ENCODE measurements around the gene DUSP11. TPM values are rescaled to one million over a fixed set of nuclear protein-coding genes. Genes with fewer than 3 reads are reported as not detected.

Gene DUSP11
- total RNA-seq, 1 experiment from 2014 or later: 30.4 TPM

- H3F3A ChIP-seq (ENCODE audit: low read length, unreplicated experiment): peaks cover 5% of the 10 kb centered on the region
- no peak for ATAC-seq
- H4K20me1 ChIP-seq (ENCODE audit: low read length): no peaks in the 10 kb centered on the region
- H3K9me2 ChIP-seq (replicated peaks; ENCODE audit: low read length): no peaks in the 10 kb centered on the region
- H3K9me3 ChIP-seq (ENCODE audit: low read length): no peaks in the 10 kb centered on the region
- ChIA-PET POLR2A (ENCODE audit: unreplicated experiment) (no interaction called here), CTCF (interaction anchor here (0.5 to 1.5 kb wide), 13 partner anchors 12 to 364 kb away, joined by 3 to 10 read pairs (median 6); no protein-coding TSS in a partner anchor)
- peaks cover 59% of the 10 kb centered on the region for H3K4me1 ChIP-seq (ENCODE audit: insufficient read depth, low read length)
- 0 out of 2 replicates have a peak, but pooled peaks cover 5% of the 10 kb centered on the region for H3K36me3 ChIP-seq (ENCODE audit: low read depth, low read length)
- no peak overlapping the region for H2AFZ ChIP-seq (ENCODE audit: low read length)
- no peak overlapping the region for H3K4me2 ChIP-seq (ENCODE audit: low read length)
- intact Hi-C loops (cut with micrococcal nuclease): no loop called here
- H3K9ac ChIP-seq (ENCODE audit: low read length): no peak overlapping the region
- peaks cover 21% of the 10 kb centered on the region for H3K79me2 ChIP-seq (ENCODE audit: low read length)
- no TSS peak for BruUV-seq (replicated peaks)
- H3K4me3 ChIP-seq (ENCODE audit: low read length): no peak overlapping the region
- H3K27me3 ChIP-seq (ENCODE audit: low read length): no peaks in the 10 kb centered on the region
- H3K27ac ChIP-seq (ENCODE audit: low read length): no peak overlapping the region
- TF ChIP-seq EZH2 (IDR thresholded peaks at IDR 0.05; ENCODE audit: low read length, unreplicated experiment): no peak
- TF ChIP-seq EZH2phosphoT487 (IDR thresholded peaks at IDR 0.05; ENCODE audit: borderline replicate concordance, low read length): no peak
- peak; percentile 69 for TF ChIP-seq CTCF (conservative IDR thresholded peaks at IDR 0.05; ENCODE audit: low read depth, low read length)
- DNase-seq: peak; percentile 71
These were observed 47.1 kb upstream of the DUSP11 start for GRCh38 chr2:73827018-73827417.

GRCh38 chr2:73825408-73825807 is 45.5 kb upstream of the DUSP11 start:
- Histone ChIP-seq H3K9me2 (replicated peaks; ENCODE audit: low read length) (0 out of 2 replicates have a peak, but pooled peaks cover 2% of the 10 kb centered on the region), H3K4me1 (ENCODE audit: insufficient read depth, low read length) (peaks cover 48% of the 10 kb centered on the region), H4K20me1 (ENCODE audit: low read length) (no peaks in the 10 kb centered on the region), H3K36me3 (ENCODE audit: low read depth, low read length) (no peaks in the 10 kb centered on the region), H3K4me3 (ENCODE audit: low read length) (no peak overlapping the region), H3K4me2 (ENCODE audit: low read length) (no peak overlapping the region), H2AFZ (ENCODE audit: low read length) (no peak overlapping the region), H3K27me3 (ENCODE audit: low read length) (no peaks in the 10 kb centered on the region), H3F3A (ENCODE audit: low read length, unreplicated experiment) (peaks cover 5% of the 10 kb centered on the region), H3K9ac (ENCODE audit: low read length) (no peak overlapping the region), H3K79me2 (ENCODE audit: low read length) (peaks cover 16% of the 10 kb centered on the region), H3K27ac (ENCODE audit: low read length) (no peak overlapping the region), H3K9me3 (ENCODE audit: low read length) (no peaks in the 10 kb centered on the region)
- BruUV-seq (replicated peaks): no TSS peak
- POLR2A ChIA-PET (ENCODE audit: unreplicated experiment): no interaction called here
- TF ChIP-seq EZH2 (IDR thresholded peaks at IDR 0.05; ENCODE audit: low read length, unreplicated experiment) (no peak), CTCF (conservative IDR thresholded peaks at IDR 0.05; ENCODE audit: low read depth, low read length) (no peak), EZH2phosphoT487 (IDR thresholded peaks at IDR 0.05; ENCODE audit: borderline replicate concordance, low read length) (no peak)
- intact Hi-C loops (cut with micrococcal nuclease): no loop called here
- DNase-seq (no peak), ATAC-seq (no peak)
- CTCF ChIA-PET: no interaction called here

- Histone ChIP-seq H3K27me3 (ENCODE audit: low read length) (no peaks in the 10 kb centered on the region), H3K9me2 (replicated peaks; ENCODE audit: low read length) (0 out of 2 replicates have a peak, but pooled peaks cover 2% of the 10 kb centered on the region), H3K9me3 (ENCODE audit: low read length) (no peaks in the 10 kb centered on the region), H3K4me3 (ENCODE audit: low read length) (peak overlapping the region; percentile 37), H3K27ac (ENCODE audit: low read length) (peak overlapping the region; percentile 94), H3K4me2 (ENCODE audit: low read length) (peak overlapping the region; percentile 69), H3K9ac (ENCODE audit: low read length) (peak overlapping the region; percentile 59), H3K4me1 (ENCODE audit: insufficient read depth, low read length) (peaks cover 38% of the 10 kb centered on the region), H3K79me2 (ENCODE audit: low read length) (peaks cover 2% of the 10 kb centered on the region), H2AFZ (ENCODE audit: low read length) (peak overlapping the region; percentile 74; the same call in 1 of the 2 replicates), H3F3A (ENCODE audit: low read length, unreplicated experiment) (peaks cover 5% of the 10 kb centered on the region), H3K36me3 (ENCODE audit: low read depth, low read length) (no peaks in the 10 kb centered on the region), H4K20me1 (ENCODE audit: low read length) (no peaks in the 10 kb centered on the region)
- BruUV-seq (replicated peaks): no TSS peak
- DNase-seq (peak; percentile 82), ATAC-seq (peak; percentile 56)
- ChIA-PET POLR2A (ENCODE audit: unreplicated experiment) (interaction anchor here (0.7 kb wide), 1 partner anchor 354 kb away, joined by 4 read pairs; no protein-coding TSS in a partner anchor), CTCF (interaction anchor here (0.6 to 1.6 kb wide), 5 partner anchors 164 to 1727 kb away, joined by 3 to 4 read pairs (median 3); no protein-coding TSS in a partner anchor)
- intact Hi-C loops (cut with micrococcal nuclease): loop anchor here (1.0 to 2.0 kb wide), 4 partner anchors 49 to 327 kb away; no protein-coding TSS in a partner anchor
- TF ChIP-seq EZH2 (IDR thresholded peaks at IDR 0.05; ENCODE audit: low read length, unreplicated experiment) (no peak), CTCF (conservative IDR thresholded peaks at IDR 0.05; ENCODE audit: low read depth, low read length) (peak; percentile 94)
These were observed 44.1 kb upstream of the DUSP11 start for GRCh38 chr2:73823916-73824523.

Data from PC-3 (cell line).